ENCODE measurements around the gene DHPS. TPM values are rescaled to one million over a fixed set of nuclear protein-coding genes. Genes with fewer than 3 reads are reported as not detected.
A peak's percentile ranks its signal among the peaks of the same experiment; 100 is the strongest.

The DHPS gene
- total and polyA plus RNA-seq, 10 donors = 55.1 to 158 (median 93.8) TPM

DNA sequence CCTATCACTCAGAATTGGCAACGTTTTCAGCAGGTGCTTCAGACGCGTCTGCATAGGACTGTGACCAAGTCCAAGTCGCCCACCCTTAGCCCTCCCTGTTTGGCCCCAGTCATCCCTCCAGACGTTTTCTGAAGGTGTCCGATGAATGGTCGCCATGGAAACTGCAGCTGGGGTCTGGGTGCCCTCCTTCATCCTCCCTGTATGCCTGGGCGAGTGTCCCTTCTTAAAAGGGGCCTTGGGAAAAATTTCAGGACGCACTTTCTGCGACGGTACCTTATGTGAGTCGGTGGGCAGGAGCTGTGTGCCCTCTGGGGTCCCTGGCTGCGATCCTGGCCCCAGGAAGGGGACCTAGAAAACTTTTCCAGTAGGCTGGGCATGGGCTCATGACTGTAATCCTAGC is 40.2 kb downstream of the DHPS start:
- peaks cover 0 to 14% (median 12%) of the 10 kb centered on the region in 6 donors for H3K4me1 ChIP-seq
- TF ChIP-seq, protein P1, sequence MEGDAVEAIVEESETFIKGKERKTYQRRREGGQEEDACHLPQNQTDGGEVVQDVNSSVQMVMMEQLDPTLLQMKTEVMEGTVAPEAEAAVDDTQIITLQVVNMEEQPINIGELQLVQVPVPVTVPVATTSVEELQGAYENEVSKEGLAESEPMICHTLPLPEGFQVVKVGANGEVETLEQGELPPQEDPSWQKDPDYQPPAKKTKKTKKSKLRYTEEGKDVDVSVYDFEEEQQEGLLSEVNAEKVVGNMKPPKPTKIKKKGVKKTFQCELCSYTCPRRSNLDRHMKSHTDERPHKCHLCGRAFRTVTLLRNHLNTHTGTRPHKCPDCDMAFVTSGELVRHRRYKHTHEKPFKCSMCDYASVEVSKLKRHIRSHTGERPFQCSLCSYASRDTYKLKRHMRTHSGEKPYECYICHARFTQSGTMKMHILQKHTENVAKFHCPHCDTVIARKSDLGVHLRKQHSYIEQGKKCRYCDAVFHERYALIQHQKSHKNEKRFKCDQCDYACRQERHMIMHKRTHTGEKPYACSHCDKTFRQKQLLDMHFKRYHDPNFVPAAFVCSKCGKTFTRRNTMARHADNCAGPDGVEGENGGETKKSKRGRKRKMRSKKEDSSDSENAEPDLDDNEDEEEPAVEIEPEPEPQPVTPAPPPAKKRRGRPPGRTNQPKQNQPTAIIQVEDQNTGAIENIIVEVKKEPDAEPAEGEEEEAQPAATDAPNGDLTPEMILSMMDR (IDR thresholded peaks at IDR 0.05 in 8 of 11, conservative IDR thresholded peaks at IDR 0.05 in 3 of 11) = no peak
- TF ChIP-seq POLR2A (IDR thresholded peaks at IDR 0.05) (no peak), POLR2AphosphoS5 (IDR thresholded peaks at IDR 0.05) (no peak)
- intact Hi-C loops (cut with DNase I; ENCODE audit: low total_unique reads) = no loop called here
- H3K9me3 ChIP-seq = no peaks in the 10 kb centered on the region
- DNase-seq = peak; percentile 37
- H3K4me3 ChIP-seq = no peak overlapping the region
- H3K36me3 ChIP-seq = peaks cover 0 to 38% (median 5%) of the 10 kb centered on the region in 6 donors
- no peak overlapping the region for H3K27ac ChIP-seq
- WGBS, 5 donors = 79 to 90% (median 85%) methylated on average over 13 of the region's 13 CpGs
- no peaks in the 10 kb centered on the region for H3K27me3 ChIP-seq (replicated peaks in 1 of 7)

DNA sequence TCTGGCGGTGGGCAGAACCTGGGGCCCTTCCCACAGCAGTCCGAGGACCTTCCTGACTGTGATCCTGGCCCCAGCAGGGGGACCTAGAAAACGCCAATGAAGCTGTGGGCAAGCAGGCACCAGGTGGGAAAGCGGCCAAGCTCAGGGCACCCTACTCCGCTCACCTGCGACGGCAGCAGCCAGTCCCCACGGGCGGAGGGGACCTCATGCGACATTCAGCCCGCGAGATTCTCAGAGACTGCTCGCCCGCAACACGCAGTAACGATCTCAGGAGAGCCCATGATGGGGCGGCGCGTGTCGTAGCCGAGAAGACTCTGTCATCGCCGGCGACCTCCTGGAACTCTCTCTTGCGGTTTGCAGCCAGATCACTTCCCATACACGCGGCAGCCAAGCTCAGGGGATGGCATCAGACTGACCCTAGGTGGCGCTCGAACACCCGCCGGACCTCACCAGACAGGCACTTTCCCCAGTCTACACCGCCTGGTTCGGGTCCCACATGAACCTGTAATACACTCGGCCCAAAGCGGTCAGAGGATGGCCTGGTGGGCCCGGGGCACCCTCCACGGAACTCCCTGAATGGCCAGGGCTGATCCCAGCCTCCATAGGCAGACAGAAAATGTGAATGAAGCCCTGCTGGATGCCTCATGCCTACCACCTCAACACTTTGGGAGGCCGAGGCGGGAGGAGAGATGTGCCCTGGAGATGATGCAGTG is 41.6 kb downstream of the DHPS start:
- intact Hi-C loops (cut with DNase I; ENCODE audit: low total_unique reads) = no loop called here
- WGBS, 5 donors = 10 to 16% (median 10%) methylated on average over 12 to 39 of the region's 39 CpGs
- peak overlapping the region in 5 of 8 donors; percentile 4 to 60 (median 25) for H3K4me3 ChIP-seq

DNA sequence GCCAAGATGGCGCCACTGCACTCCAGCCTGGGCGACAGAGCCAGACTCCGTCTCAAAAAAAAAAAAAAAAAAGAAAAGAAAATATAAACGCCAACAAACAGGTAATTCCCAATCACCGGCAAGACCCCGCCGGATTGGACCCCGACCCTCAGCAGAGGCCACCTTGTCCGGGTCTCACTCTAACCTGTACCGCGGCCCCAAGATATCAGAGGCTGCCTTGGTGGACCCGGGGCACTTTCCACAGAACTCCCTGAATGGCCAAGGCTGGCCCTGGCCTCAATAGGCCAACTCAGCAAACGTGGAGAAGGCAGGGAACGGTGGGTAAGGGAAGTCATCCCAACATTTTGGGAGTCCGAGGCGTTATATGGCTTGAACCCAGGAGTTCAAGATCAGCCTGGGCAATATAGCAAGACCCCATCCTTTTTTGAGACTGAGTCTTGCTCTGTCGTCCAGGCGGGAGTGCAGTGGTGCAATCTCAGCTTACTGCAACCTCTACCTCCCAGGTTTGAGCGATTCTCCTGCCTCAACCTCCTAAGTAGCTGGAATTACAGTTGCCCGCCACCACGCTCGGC is 43.0 kb downstream of the DHPS start:
- 95 to 97% (median 96%) methylated on average over 19 to 22 of the region's 22 CpGs for WGBS, 5 donors
- peaks cover 0 to 10% (median under 1%) of the 10 kb centered on the region in 6 donors for H3K36me3 ChIP-seq
- no peak overlapping the region for H3K27ac ChIP-seq
- no peaks in the 10 kb centered on the region for H3K9me3 ChIP-seq
- H3K27me3 ChIP-seq (replicated peaks in 1 of 7) = no peaks in the 10 kb centered on the region
- H3K4me3 ChIP-seq = no peak overlapping the region
- TF ChIP-seq POLR2AphosphoS5 (IDR thresholded peaks at IDR 0.05) = no peak
- TF ChIP-seq, protein P1 (IDR thresholded peaks at IDR 0.05 in 8 of 11, conservative IDR thresholded peaks at IDR 0.05 in 3 of 11) = no peak
- TF ChIP-seq POLR2A (IDR thresholded peaks at IDR 0.05) = no peak
- DNase-seq = peak; percentile 67
- peaks cover 0 to 14% (median 12%) of the 10 kb centered on the region in 6 donors for H3K4me1 ChIP-seq
- intact Hi-C loops (cut with DNase I; ENCODE audit: low total_unique reads) = no loop called here

More for the DNA sequence above, 41.6 kb downstream of the DHPS start:
- H3K4me1 ChIP-seq = peaks cover 0 to 14% (median 12%) of the 10 kb centered on the region in 6 donors
- no peaks in the 10 kb centered on the region for H3K27me3 ChIP-seq (replicated peaks in 1 of 7)
- no peaks in the 10 kb centered on the region for H3K9me3 ChIP-seq
- H3K27ac ChIP-seq = peak overlapping the region in 3 of 8 donors; percentile 2 to 56 (median 50)
- peak; percentile 95 for DNase-seq
- H3K36me3 ChIP-seq = peaks cover 0 to 24% (median 5%) of the 10 kb centered on the region in 6 donors
- TF ChIP-seq POLR2AphosphoS5 (IDR thresholded peaks at IDR 0.05) = peak; percentile 73 to 81 (median 77)
- TF ChIP-seq, protein P1 (IDR thresholded peaks at IDR 0.05 in 8 of 11, conservative IDR thresholded peaks at IDR 0.05 in 3 of 11) = peak; percentile 71 to 95 (median 88)
- TF ChIP-seq POLR2A (IDR thresholded peaks at IDR 0.05) = no peak

DNA sequence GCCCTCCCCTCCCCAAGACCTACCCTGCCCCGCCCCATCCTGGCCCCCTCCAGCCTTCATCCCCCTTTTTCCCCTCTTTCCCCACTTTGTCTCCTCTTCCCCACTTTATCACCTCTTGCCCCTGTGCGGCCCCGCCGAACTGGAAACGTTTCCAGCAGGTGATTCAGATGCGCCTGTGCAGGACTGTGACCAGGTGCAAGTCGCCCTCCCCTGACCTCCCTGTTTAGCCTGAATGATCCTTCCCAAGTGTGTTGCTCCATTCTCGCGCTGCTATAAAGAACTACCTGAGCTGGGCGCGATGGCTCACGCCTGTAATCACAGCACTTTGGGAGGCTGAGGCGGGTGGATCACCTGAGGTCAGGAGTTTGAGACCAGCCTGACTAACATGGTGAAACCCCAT is 45.0 kb downstream of the DHPS start:
- H3K4me1 ChIP-seq = peaks cover 0 to 14% (median 12%) of the 10 kb centered on the region in 6 donors
- intact Hi-C loops (cut with DNase I; ENCODE audit: low total_unique reads) = no loop called here
- TF ChIP-seq POLR2AphosphoS5 (IDR thresholded peaks at IDR 0.05) = peak in 1 of 3 donors; percentile 26
- TF ChIP-seq, protein P1 (IDR thresholded peaks at IDR 0.05 in 8 of 11, conservative IDR thresholded peaks at IDR 0.05 in 3 of 11) = no peak
- no peaks in the 10 kb centered on the region for H3K9me3 ChIP-seq
- peaks cover 0 to 21% (median 4%) of the 10 kb centered on the region in 6 donors for H3K36me3 ChIP-seq
- 91 to 93% (median 92%) methylated on average over 13 of the region's 13 CpGs for WGBS, 5 donors
- no peak overlapping the region for H3K4me3 ChIP-seq
- peak; percentile 37 for DNase-seq
- H3K27ac ChIP-seq = no peak overlapping the region
- H3K27me3 ChIP-seq (replicated peaks in 1 of 7) = no peaks in the 10 kb centered on the region
